UCSD-AML1 (cell line): ENCODE measurements around the gene TBC1D14.

Source experiments
- DNase-seq: peaks from one replicate; lab custom pipeline; 2025; ENCODE audit not compliant: unreplicated experiment; lab: John Stamatoyannopoulos, UW

TBC1D14 gene

GRCh38 chr4:7016512-7016911 is 106.9 kb downstream of the TBC1D14 start:
- no peak for DNase-seq

- no peak for DNase-seq
Observed at GRCh38 chr4:7017446-7018048, 107.9 kb downstream of the TBC1D14 start.

GRCh38 chr4:7018281-7018680 is 108.7 kb downstream of the TBC1D14 start:
- no peak for DNase-seq

GRCh38 chr4:7019367-7019766 is 109.7 kb downstream of the TBC1D14 start:
- no peak for DNase-seq

GRCh38 chr4:7020290-7020689 is 110.7 kb downstream of the TBC1D14 start:
- no peak for DNase-seq

- no peak for DNase-seq
Observed at GRCh38 chr4:7020856-7021255, 111.2 kb downstream of the TBC1D14 start.

- no peak for DNase-seq
Observed at GRCh38 chr4:7021355-7021754, 111.7 kb downstream of the TBC1D14 start.

GRCh38 chr4:7021930-7022664 is 112.5 kb downstream of the TBC1D14 start:
- DNase-seq = no peak

- DNase-seq = no peak
Observed at GRCh38 chr4:7023486-7023885, 113.9 kb downstream of the TBC1D14 start.

GRCh38 chr4:7023901-7024300 is 114.3 kb downstream of the TBC1D14 start:
- DNase-seq = no peak

GRCh38 chr4:7024336-7024890 is 114.8 kb downstream of the TBC1D14 start:
- no peak for DNase-seq

- DNase-seq = no peak
Observed at GRCh38 chr4:7025040-7025602, 115.5 kb downstream of the TBC1D14 start.

GRCh38 chr4:7026107-7026506 is 116.5 kb downstream of the TBC1D14 start:
- DNase-seq = no peak

GRCh38 chr4:7027284-7027683 is 117.7 kb downstream of the TBC1D14 start:
- no peak for DNase-seq

- no peak for DNase-seq
Observed at GRCh38 chr4:7027913-7028312, 118.3 kb downstream of the TBC1D14 start.

GRCh38 chr4:7029212-7029611 is 119.6 kb downstream of the TBC1D14 start:
- no peak for DNase-seq

- no peak for DNase-seq
Observed at GRCh38 chr4:7029921-7030320, 120.3 kb downstream of the TBC1D14 start.

- DNase-seq = no peak
Observed at GRCh38 chr4:7030856-7031255, 121.2 kb downstream of the TBC1D14 start.

- DNase-seq = peak; percentile 42
Observed at GRCh38 chr4:7031558-7032449, 122.2 kb downstream of the TBC1D14 start.

- DNase-seq = no peak
Observed at GRCh38 chr4:7032596-7032995, 123.0 kb downstream of the TBC1D14 start.
